Neutrophil (primary cell): ENCODE results near the gene ATP6V1C2.

Source experiments
- H3K27ac ChIP-seq: fragments of 200-600 bp; sonication (generic); 2 replicates; pipeline ENCODE4 v1.5.1; 2016; ENCODE audit warnings: mild to moderate bottlenecking, moderate library complexity
- H3K27me3 ChIP-seq: fragments of 200-600 bp; sonication (generic); 2 replicates; pipeline ENCODE4 v1.6.0; 2016; ENCODE audit warnings: mild to moderate bottlenecking
- H3K36me3 ChIP-seq: fragments of 200-600 bp; sonication (generic); 2 replicates; pipeline ENCODE4 v1.5.1; 2017
- H3K4me1 ChIP-seq, 2 experiments: fragments of 200-600 bp in 1 of 2; sonication (generic) in 1 of 2; 1 replicate in 1 of 2; 2 replicates in 1 of 2; pipeline versions ENCODE4 v1.5.1 to v1.6.1; 2013 to 2016; ENCODE audit warnings: low read depth in 1 of 2, low read length in 1 of 2, mild to moderate bottlenecking in 1 of 2, moderate library complexity in 1 of 2; ENCODE audit not compliant: control insufficient read depth in 1 of 2, insufficient read depth in 1 of 2
- H3K4me3 ChIP-seq, 2 experiments: fragments of 200-600 bp in 1 of 2; sonication (generic) in 1 of 2; 1 replicate in 1 of 2; 2 replicates in 1 of 2; pipeline ENCODE4 v1.5.1; 2013 to 2016; ENCODE audit warnings: low read depth in 1 of 2, low read length in 1 of 2, mild to moderate bottlenecking in 1 of 2, moderate library complexity in 1 of 2
- H3K9me3 ChIP-seq: fragments of 200-600 bp; sonication (generic); 2 replicates; pipeline ENCODE4 v1.5.1; 2016
- TF ChIP-seq, protein P1 (sequence below): fragments of 200-600 bp; sonication (generic); IDR thresholded peaks from 2 replicates; pipeline ENCODE4 v1.5.1; 2016; ENCODE audit warnings: antibody characterized with exemption

The ATP6V1C2 gene

DNA sequence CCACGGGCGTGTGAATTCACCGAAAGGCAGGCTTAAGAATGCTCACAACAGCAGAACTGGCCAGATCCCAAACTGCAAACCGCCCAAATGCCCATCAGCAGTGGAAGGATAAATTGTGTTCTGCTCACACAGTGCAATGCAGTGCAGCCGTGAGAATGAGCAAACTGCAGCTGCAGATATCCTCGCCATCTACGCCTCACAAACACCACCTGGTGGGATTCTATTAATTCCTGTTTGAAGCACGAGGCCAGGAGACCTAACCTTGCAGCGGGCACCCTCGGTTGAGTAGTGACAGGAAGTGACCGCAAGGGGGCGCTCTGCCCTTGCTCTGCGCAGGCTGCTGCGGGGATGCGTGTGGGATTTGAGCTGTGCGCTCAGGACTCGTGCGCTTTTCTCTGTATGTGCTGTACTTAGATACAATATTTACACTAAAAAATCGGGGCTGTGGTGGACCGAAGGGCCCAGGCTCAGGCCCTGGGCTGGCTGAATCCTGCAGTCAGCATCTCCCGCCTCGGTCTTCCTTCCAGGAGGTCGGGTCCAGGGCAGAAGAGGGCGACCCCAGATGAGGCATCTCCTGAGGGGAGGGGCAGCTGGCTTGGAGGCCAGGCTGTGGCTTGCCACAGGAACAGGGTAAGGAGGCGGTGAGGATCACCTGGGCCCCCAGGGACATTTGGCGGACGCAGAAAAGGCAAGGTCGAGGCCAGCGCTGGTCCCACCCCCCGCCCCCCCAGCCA, 110.9 kb downstream of the ATP6V1C2 start:
- Histone ChIP-seq H3K4me1 (no peaks in the 10 kb centered on the region), H3K4me3 (no peak overlapping the region), H3K9me3 (no peaks in the 10 kb centered on the region), H3K27me3 (peaks cover 95% of the 10 kb centered on the region), H3K36me3 (no peaks in the 10 kb centered on the region), H3K27ac (no peak overlapping the region)
- TF ChIP-seq, protein P1, sequence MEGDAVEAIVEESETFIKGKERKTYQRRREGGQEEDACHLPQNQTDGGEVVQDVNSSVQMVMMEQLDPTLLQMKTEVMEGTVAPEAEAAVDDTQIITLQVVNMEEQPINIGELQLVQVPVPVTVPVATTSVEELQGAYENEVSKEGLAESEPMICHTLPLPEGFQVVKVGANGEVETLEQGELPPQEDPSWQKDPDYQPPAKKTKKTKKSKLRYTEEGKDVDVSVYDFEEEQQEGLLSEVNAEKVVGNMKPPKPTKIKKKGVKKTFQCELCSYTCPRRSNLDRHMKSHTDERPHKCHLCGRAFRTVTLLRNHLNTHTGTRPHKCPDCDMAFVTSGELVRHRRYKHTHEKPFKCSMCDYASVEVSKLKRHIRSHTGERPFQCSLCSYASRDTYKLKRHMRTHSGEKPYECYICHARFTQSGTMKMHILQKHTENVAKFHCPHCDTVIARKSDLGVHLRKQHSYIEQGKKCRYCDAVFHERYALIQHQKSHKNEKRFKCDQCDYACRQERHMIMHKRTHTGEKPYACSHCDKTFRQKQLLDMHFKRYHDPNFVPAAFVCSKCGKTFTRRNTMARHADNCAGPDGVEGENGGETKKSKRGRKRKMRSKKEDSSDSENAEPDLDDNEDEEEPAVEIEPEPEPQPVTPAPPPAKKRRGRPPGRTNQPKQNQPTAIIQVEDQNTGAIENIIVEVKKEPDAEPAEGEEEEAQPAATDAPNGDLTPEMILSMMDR: peak; percentile 85

DNA sequence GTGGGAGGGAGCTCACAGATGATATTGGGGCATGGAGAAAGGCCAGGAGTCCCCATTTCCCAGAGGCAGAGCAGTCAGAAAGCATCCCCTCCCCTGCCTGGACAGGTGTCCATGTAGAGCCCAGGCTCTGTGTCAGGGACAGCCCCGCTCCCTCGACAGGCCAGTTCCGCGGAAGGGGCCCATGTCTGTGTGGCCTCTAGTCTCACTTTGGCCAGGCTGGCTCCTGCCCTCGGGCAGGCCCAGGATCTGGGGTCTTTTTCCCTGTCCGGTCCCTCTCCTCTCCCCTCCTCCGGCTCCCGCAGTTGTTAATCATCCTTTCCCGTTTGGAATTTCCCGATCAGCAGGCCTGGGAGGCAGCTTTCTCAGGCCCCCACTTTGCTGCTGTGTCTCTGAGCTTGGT, 111.6 kb downstream of the ATP6V1C2 start:
- Histone ChIP-seq H3K9me3 (no peaks in the 10 kb centered on the region), H3K4me1 (no peaks in the 10 kb centered on the region), H3K27ac (no peak overlapping the region), H3K27me3 (peaks cover 97% of the 10 kb centered on the region), H3K4me3 (no peak overlapping the region), H3K36me3 (no peaks in the 10 kb centered on the region)
- TF ChIP-seq, protein P1: no peak

DNA sequence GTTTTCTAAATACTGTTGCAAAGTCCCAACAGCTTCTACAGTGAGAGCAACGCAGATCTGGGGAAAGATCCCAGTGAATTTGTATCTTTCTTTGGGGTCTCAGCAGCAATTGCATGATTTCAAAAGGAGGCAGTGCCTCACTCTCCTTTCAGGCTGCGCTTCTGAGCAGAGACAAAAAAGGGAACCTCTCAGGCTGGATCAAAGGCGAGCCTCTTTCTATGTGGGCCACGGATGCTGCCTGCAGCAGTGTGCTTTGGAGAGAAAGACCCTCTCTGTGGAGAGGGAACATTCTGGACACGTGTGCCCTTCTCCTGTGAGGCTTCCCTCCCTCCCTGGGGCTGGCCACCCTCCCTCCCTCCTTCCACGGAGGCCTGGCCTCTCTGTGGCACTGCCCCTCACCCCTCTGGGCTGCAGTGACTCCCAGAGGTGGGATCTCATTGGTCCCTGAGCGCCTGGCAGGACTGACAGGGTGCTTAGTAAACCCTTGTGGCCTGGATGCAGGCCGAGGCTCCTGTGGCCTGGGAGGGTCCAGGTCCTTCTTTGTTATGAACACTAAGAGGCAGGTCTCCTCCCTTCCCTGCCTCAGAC, 112.7 kb downstream of the ATP6V1C2 start:
- Histone ChIP-seq H3K4me1 (no peaks in the 10 kb centered on the region), H3K27ac (no peak overlapping the region)
- TF ChIP-seq, protein P1: no peak

More for the DNA sequence above, 112.7 kb downstream of the ATP6V1C2 start:
- no peak overlapping the region for H3K4me3 ChIP-seq
- H3K9me3 ChIP-seq: no peaks in the 10 kb centered on the region
- no peaks in the 10 kb centered on the region for H3K36me3 ChIP-seq
- peaks cover 94% of the 10 kb centered on the region for H3K27me3 ChIP-seq
